CD4-positive, alpha-beta memory T cell (primary cell): ENCODE data around the gene MBTPS1. TPM values are rescaled to one million over a fixed set of nuclear protein-coding genes. Genes with fewer than 3 reads are reported as not detected.

Experiments used
- CTCF ChIA-PET: fragments of 350-600 bp; sonication (Branson Sonifier 250); formaldehyde crosslinking; loops from one replicate; lab custom pipeline; 2021; ENCODE audit warnings: inconsistent platforms; ENCODE audit not compliant: partially characterized antibody; lab: Charles Lee
- POLR2A ChIA-PET: fragments of 350-600 bp; sonication (Branson Sonifier 250); formaldehyde crosslinking; loops from one replicate; lab custom pipeline; 2021; ENCODE audit not compliant: partially characterized antibody; lab: Charles Lee
- DNase-seq, 5 donors: peaks; one replicate each; pipeline versions ENCODE4 v3.0.0 to v3.0.0-alpha.2; 2020 to 2022; ENCODE audit warnings: mixed read lengths in 1 of 5
- H3K27ac ChIP-seq: one replicate; pipeline ENCODE4 v1.7.0; 2013; ENCODE audit warnings: low read depth, low read length
- H3K27me3 ChIP-seq: 2 replicates; pipeline ENCODE4 v1.7.0; 2013; ENCODE audit warnings: mild to moderate bottlenecking, low read length, moderate library complexity; ENCODE audit not compliant: insufficient read depth
- H3K36me3 ChIP-seq: 2 replicates; pipeline ENCODE4 v1.7.0; 2013; ENCODE audit warnings: mild to moderate bottlenecking, low read length, moderate library complexity; ENCODE audit not compliant: insufficient read depth
- H3K4me1 ChIP-seq: 2 replicates; pipeline ENCODE4 v1.7.0; 2013; ENCODE audit warnings: mild to moderate bottlenecking, low read length, moderate library complexity; ENCODE audit not compliant: insufficient read depth
- H3K4me3 ChIP-seq, 2 donors: one replicate each; pipeline ENCODE4 v1.7.0; 2013; ENCODE audit warnings: low read length in 2 of 2, mild to moderate bottlenecking in 1 of 2
- H3K9me3 ChIP-seq, 2 donors: one replicate each; pipeline ENCODE4 v1.7.0; 2013; ENCODE audit warnings: low read length in 2 of 2, control low read depth in 1 of 2; ENCODE audit not compliant: control insufficient read depth in 1 of 2
- H3K27ac Mint-ChIP-seq, 7 donors: one replicate each; pipeline ENCODE4 v1.8.0; 2020 to 2021; ENCODE audit warnings: mixed read lengths in 7 of 7, mild to moderate bottlenecking in 6 of 7, inconsistent platforms in 3 of 7, moderate library complexity in 3 of 7
- H3K27me3 Mint-ChIP-seq, 2 donors: one replicate each; pipeline ENCODE4 v1.8.0; 2020 to 2021; ENCODE audit warnings: mixed read lengths in 2 of 2
- H3K36me3 Mint-ChIP-seq, 2 donors: one replicate each; pipeline ENCODE4 v1.8.0; 2020 to 2021; ENCODE audit warnings: mixed read lengths in 2 of 2, inconsistent platforms in 1 of 2, mild to moderate bottlenecking in 1 of 2
- H3K4me1 Mint-ChIP-seq, 4 donors: one replicate each; pipeline ENCODE4 v1.8.0; 2020 to 2021; ENCODE audit warnings: mixed read lengths in 4 of 4, mild to moderate bottlenecking in 1 of 4
- H3K4me3 Mint-ChIP-seq, 8 donors: one replicate each; pipeline ENCODE4 v1.8.0; 2020 to 2021; ENCODE audit warnings: mixed read lengths in 8 of 8, mild to moderate bottlenecking in 7 of 8, moderate library complexity in 6 of 8, inconsistent platforms in 3 of 8
- H3K9me3 Mint-ChIP-seq, 8 donors: one replicate each; pipeline ENCODE4 v1.8.0; 2020 to 2021; ENCODE audit warnings: mixed read lengths in 8 of 8, mild to moderate bottlenecking in 5 of 8, inconsistent platforms in 3 of 8, moderate library complexity in 1 of 8
- intact Hi-C: fragments of 100-400 bp; cut with micrococcal nuclease; formaldehyde crosslinking; loops from one replicate; pipeline ENCODE4 v1.15.1; 2023
- polyA plus RNA-seq, 2 donors: library from polyadenylated mRNA; unstranded; fragments of 300-500 nt; fragmentation: Illumina TruSeq; gene quantifications; one replicate each; pipeline ENCODE4 v1.2.3, GENCODE V29; 2021
- total RNA-seq, 2 experiments: library from RNA; stranded (reverse); gene quantifications; one replicate each; pipeline ENCODE4 v1.2.3, GENCODE V29; 2021

Gene MBTPS1
- total and polyA plus RNA-seq, 4 experiments from 2014 or later = 53.9 to 140 (median 99.1) TPM

- ChIA-PET CTCF (no interaction called here), POLR2A (no interaction called here)
- peaks cover 5% of the 10 kb centered on the region for H3K4me1 ChIP-seq
- DNase-seq = no peak
- Mint-ChIP-seq H3K9me3 (peaks cover 0 to 12% (median 3%) of the 10 kb centered on the region in 8 donors), H3K4me3 (peak overlapping the region in 3 of 8 donors; percentile 19 to 46 (median 36)), H3K36me3 (no peaks in the 10 kb centered on the region), H3K4me1 (peaks cover 0 to 14% (median 9%) of the 10 kb centered on the region in 4 donors), H3K27ac (peak overlapping the region in 1 of 7 donors; percentile 13), H3K27me3 (peaks cover 9 to 11% of the 10 kb centered on the region in 2 donors)
- no peaks in the 10 kb centered on the region for H3K9me3 ChIP-seq
- intact Hi-C loops = no loop called here
- no peaks in the 10 kb centered on the region for H3K36me3 ChIP-seq
- H3K27ac ChIP-seq = no peak overlapping the region
- no peaks in the 10 kb centered on the region for H3K27me3 ChIP-seq
- H3K4me3 ChIP-seq = no peak overlapping the region
Observed at GRCh38 chr16:84014570-84015327, 102.0 kb downstream of the MBTPS1 start.

GRCh38 chr16:84013787-84014569 is 102.8 kb downstream of the MBTPS1 start:
- H3K27me3 ChIP-seq = no peaks in the 10 kb centered on the region
- H3K4me1 ChIP-seq = peaks cover 5% of the 10 kb centered on the region
- Mint-ChIP-seq H3K36me3 (no peaks in the 10 kb centered on the region), H3K4me1 (peaks cover 0 to 14% (median 9%) of the 10 kb centered on the region in 4 donors), H3K9me3 (peaks cover 0 to 6% (median 0%) of the 10 kb centered on the region in 8 donors), H3K27me3 (peaks cover 5 to 8% of the 10 kb centered on the region in 2 donors), H3K4me3 (peak overlapping the region in 3 of 8 donors; percentile 36 to 46 (median 46)), H3K27ac (peak overlapping the region in 1 of 7 donors; percentile 58)
- intact Hi-C loops = no loop called here
- no peak overlapping the region for H3K4me3 ChIP-seq
- H3K9me3 ChIP-seq = no peaks in the 10 kb centered on the region
- POLR2A ChIA-PET = no interaction called here
- no peaks in the 10 kb centered on the region for H3K36me3 ChIP-seq
- CTCF ChIA-PET = no interaction called here
- no peak overlapping the region for H3K27ac ChIP-seq
- DNase-seq = peak; percentile 32 to 77 (median 52)

DNA sequence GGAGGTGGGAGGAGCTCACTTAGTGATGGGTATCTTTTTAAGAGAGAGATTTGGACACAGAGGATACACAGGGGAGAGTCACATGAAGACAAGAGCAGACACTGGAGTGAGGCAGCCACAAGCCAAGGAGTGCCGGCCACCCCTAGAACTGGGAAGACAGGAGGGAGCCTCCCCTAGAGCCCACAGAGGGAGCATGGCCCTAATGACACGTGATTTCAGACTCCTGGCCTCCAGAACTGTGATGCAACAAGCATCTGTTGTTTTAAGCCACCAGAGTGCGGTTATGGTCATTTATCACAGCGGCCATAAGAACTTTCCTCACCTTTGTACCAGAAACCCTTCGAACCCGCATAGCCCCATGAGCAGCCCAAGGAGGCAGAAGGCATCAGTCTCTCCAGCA is 107.5 kb downstream of the MBTPS1 start:
- no peak for DNase-seq
- Mint-ChIP-seq H3K4me3 (no peak overlapping the region), H3K4me1 (peaks cover 0 to 6% (median 3%) of the 10 kb centered on the region in 4 donors), H3K36me3 (no peaks in the 10 kb centered on the region), H3K9me3 (peaks cover 0 to 1% (median 0%) of the 10 kb centered on the region in 8 donors), H3K27ac (peak overlapping the region in 1 of 7 donors; percentile 48), H3K27me3 (peaks cover 0 to 4% of the 10 kb centered on the region in 2 donors)
- no peaks in the 10 kb centered on the region for H3K9me3 ChIP-seq
- POLR2A ChIA-PET = no interaction called here
- no peak overlapping the region for H3K27ac ChIP-seq
- intact Hi-C loops = no loop called here
- no peaks in the 10 kb centered on the region for H3K36me3 ChIP-seq
- no peak overlapping the region for H3K4me3 ChIP-seq
- no peaks in the 10 kb centered on the region for H3K27me3 ChIP-seq
- peaks cover 5% of the 10 kb centered on the region for H3K4me1 ChIP-seq
- CTCF ChIA-PET = no interaction called here

DNA sequence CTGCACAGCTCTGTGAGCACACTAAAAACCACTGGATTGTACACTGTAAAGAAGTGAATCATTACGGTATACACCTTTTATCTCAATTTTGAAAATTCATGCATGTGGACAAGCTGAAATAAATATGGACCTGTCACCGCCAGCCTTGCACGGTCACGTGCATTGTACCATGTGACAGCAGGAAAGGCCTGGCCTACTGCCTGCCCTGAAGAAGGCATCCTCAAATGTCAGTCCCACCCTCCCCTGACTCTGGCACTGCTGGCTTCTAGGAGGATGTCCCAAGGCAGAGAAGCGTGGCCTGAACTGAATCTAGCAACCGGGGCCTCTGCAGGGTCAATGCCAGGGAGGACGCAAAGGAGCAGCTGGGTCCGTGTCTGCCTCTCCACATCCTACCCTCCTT is 108.8 kb downstream of the MBTPS1 start:
- H3K27me3 ChIP-seq = no peaks in the 10 kb centered on the region
- H3K9me3 ChIP-seq = no peaks in the 10 kb centered on the region
- no peak overlapping the region for H3K27ac Mint-ChIP-seq
- no peaks in the 10 kb centered on the region for H3K4me1 ChIP-seq
- no peak for DNase-seq
- H3K27me3 Mint-ChIP-seq = peaks cover 0 to 4% of the 10 kb centered on the region in 2 donors
- no peak overlapping the region for H3K4me3 ChIP-seq
- intact Hi-C loops = no loop called here
- no peaks in the 10 kb centered on the region for H3K36me3 ChIP-seq
- peaks cover 0 to 1% (median 0%) of the 10 kb centered on the region in 8 donors for H3K9me3 Mint-ChIP-seq
- no peak overlapping the region for H3K4me3 Mint-ChIP-seq
- H3K4me1 Mint-ChIP-seq = no peaks in the 10 kb centered on the region
- no peak overlapping the region for H3K27ac ChIP-seq
- CTCF ChIA-PET = no interaction called here
- POLR2A ChIA-PET = no interaction called here
- no peaks in the 10 kb centered on the region for H3K36me3 Mint-ChIP-seq

DNA sequence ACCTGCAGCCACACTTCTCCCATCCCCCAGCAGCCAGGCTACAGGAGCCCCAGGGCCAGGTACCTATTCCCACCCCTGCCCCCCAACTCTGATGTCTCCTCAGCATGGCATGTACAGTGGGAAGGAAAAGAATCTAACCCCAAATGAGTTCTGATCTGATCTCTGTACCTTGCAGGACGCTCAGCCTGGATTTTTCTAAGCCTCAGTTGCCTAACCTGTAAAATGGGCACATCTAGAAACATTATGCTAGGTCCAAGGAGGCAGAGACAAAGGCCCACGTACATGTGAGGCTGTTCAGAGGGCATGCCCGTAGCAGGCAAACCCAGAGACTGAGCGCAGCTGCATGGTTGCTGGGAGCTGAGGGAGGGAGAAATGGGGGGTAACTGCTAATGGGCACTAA is 109.2 kb downstream of the MBTPS1 start:
- Mint-ChIP-seq H3K27ac (no peak overlapping the region), H3K4me3 (no peak overlapping the region), H3K36me3 (no peaks in the 10 kb centered on the region), H3K9me3 (peaks cover 0 to 1% (median 0%) of the 10 kb centered on the region in 8 donors), H3K4me1 (no peaks in the 10 kb centered on the region), H3K27me3 (peaks cover 0 to 4% of the 10 kb centered on the region in 2 donors)
- ChIA-PET CTCF (no interaction called here), POLR2A (no interaction called here)
- Histone ChIP-seq H3K36me3 (no peaks in the 10 kb centered on the region), H3K27ac (no peak overlapping the region), H3K4me1 (no peaks in the 10 kb centered on the region), H3K4me3 (no peak overlapping the region), H3K9me3 (no peaks in the 10 kb centered on the region), H3K27me3 (no peaks in the 10 kb centered on the region)
- intact Hi-C loops = no loop called here
- DNase-seq = no peak

DNA sequence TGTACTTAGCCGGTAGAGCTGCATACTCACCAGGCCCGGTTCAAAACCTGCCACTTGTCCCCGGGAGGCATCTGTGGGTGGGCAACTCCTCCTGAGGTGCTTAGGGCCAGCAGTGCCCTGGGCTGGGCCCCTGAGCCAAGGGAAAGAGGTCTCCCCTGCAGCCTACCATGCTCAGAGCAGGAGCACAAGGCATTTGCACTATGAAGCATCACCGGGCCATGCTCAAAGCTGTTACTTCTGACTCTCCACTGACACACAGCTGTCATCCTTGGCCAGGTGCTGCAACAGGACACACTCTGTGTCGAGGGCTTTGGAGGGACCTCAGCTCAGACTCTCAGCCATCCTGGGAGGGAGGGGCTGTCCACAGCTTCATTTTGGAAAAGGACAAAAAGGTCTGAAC is 111.4 kb downstream of the MBTPS1 start:
- no peak overlapping the region for H3K27ac ChIP-seq
- H3K36me3 ChIP-seq = no peaks in the 10 kb centered on the region
- intact Hi-C loops = no loop called here
- no peak overlapping the region for H3K4me3 Mint-ChIP-seq
- H3K9me3 ChIP-seq = no peaks in the 10 kb centered on the region
- no peaks in the 10 kb centered on the region for H3K27me3 ChIP-seq
- peaks cover 0 to 1% (median 0%) of the 10 kb centered on the region in 8 donors for H3K9me3 Mint-ChIP-seq
- H3K4me3 ChIP-seq = no peak overlapping the region
- DNase-seq = no peak
- ChIA-PET POLR2A (no interaction called here), CTCF (no interaction called here)
- no peaks in the 10 kb centered on the region for H3K36me3 Mint-ChIP-seq
- peaks cover 1 to 2% of the 10 kb centered on the region in 2 donors for H3K27me3 Mint-ChIP-seq
- no peak overlapping the region for H3K27ac Mint-ChIP-seq
- H3K4me1 Mint-ChIP-seq = no peaks in the 10 kb centered on the region
- no peaks in the 10 kb centered on the region for H3K4me1 ChIP-seq

GRCh38 chr16:84004442-84004841 is 112.3 kb downstream of the MBTPS1 start:
- no peak overlapping the region for H3K27ac ChIP-seq
- no peaks in the 10 kb centered on the region for H3K9me3 ChIP-seq
- H3K4me1 ChIP-seq = no peaks in the 10 kb centered on the region
- ChIA-PET POLR2A (no interaction called here), CTCF (no interaction called here)
- DNase-seq = no peak
- Mint-ChIP-seq H3K4me3 (no peak overlapping the region), H3K36me3 (no peaks in the 10 kb centered on the region), H3K27me3 (peaks cover 1 to 2% of the 10 kb centered on the region in 2 donors), H3K27ac (no peak overlapping the region), H3K9me3 (peaks cover 0 to 1% (median 0%) of the 10 kb centered on the region in 8 donors), H3K4me1 (no peaks in the 10 kb centered on the region)
- H3K27me3 ChIP-seq = no peaks in the 10 kb centered on the region
- no peaks in the 10 kb centered on the region for H3K36me3 ChIP-seq
- intact Hi-C loops = no loop called here
- H3K4me3 ChIP-seq = no peak overlapping the region
